Measurements from ENCODE around the gene PALLD.

PALLD gene

GRCh38 chr4:168572002-168572401 lies 75.2 kb downstream of the PALLD start:
- H3K27me3 Mint-ChIP-seq (ENCODE audit: low read depth), result no peaks in the 10 kb centered on the region

GRCh38 chr4:168573870-168574269 lies 77.0 kb downstream of the PALLD start:
- Mint-ChIP-seq H3K27me3 (ENCODE audit: low read depth) (no peaks in the 10 kb centered on the region), H3K27ac (no peak overlapping the region), H3K36me3 (ENCODE audit: low read depth) (no peaks in the 10 kb centered on the region), H3K9me3 (no peaks in the 10 kb centered on the region), H3K4me1 (peaks cover 41% of the 10 kb centered on the region), H3K4me3 (no peak overlapping the region)
- TF ChIP-seq CTCF (IDR thresholded peaks at IDR 0.05; ENCODE audit: unreplicated experiment in 3 of 3), result no peak

More at GRCh38 chr4:168572002-168572401, 75.2 kb downstream of the PALLD start:
- no peak overlapping the region for H3K4me3 Mint-ChIP-seq
- peaks cover 43% of the 10 kb centered on the region for H3K4me1 Mint-ChIP-seq
- TF ChIP-seq CTCF (IDR thresholded peaks at IDR 0.05; ENCODE audit: unreplicated experiment in 3 of 3), result no peak
- H3K9me3 Mint-ChIP-seq, result no peaks in the 10 kb centered on the region
- H3K36me3 Mint-ChIP-seq (ENCODE audit: low read depth), result no peaks in the 10 kb centered on the region
- no peak overlapping the region for H3K27ac Mint-ChIP-seq

- H3K27me3 Mint-ChIP-seq (ENCODE audit: low read depth), result no peaks in the 10 kb centered on the region
- no peaks in the 10 kb centered on the region for H3K36me3 Mint-ChIP-seq (ENCODE audit: low read depth)
- H3K27ac Mint-ChIP-seq, result no peak overlapping the region
- no peak overlapping the region for H3K4me3 Mint-ChIP-seq
- H3K4me1 Mint-ChIP-seq, result peaks cover 33% of the 10 kb centered on the region
- TF ChIP-seq CTCF (IDR thresholded peaks at IDR 0.05; ENCODE audit: unreplicated experiment in 3 of 3), result no peak
- peaks cover 3% of the 10 kb centered on the region for H3K9me3 Mint-ChIP-seq
These were observed 77.9 kb downstream of the PALLD start for GRCh38 chr4:168574581-168575295.

- H3K4me1 Mint-ChIP-seq, result peaks cover 25% of the 10 kb centered on the region
- H3K9me3 Mint-ChIP-seq, result peaks cover 4% of the 10 kb centered on the region
- no peaks in the 10 kb centered on the region for H3K36me3 Mint-ChIP-seq (ENCODE audit: low read depth)
- TF ChIP-seq CTCF (IDR thresholded peaks at IDR 0.05; ENCODE audit: unreplicated experiment in 3 of 3), result no peak
- H3K27ac Mint-ChIP-seq, result no peak overlapping the region
- H3K27me3 Mint-ChIP-seq (ENCODE audit: low read depth), result no peaks in the 10 kb centered on the region
- H3K4me3 Mint-ChIP-seq, result no peak overlapping the region
These were observed 78.6 kb downstream of the PALLD start for GRCh38 chr4:168575473-168575872.

- Mint-ChIP-seq H3K4me3 (no peak overlapping the region), H3K27ac (no peak overlapping the region), H3K4me1 (peaks cover 8% of the 10 kb centered on the region)
These were observed 80.8 kb downstream of the PALLD start for GRCh38 chr4:168577624-168578023.

More at GRCh38 chr4:168577624-168578023, 80.8 kb downstream of the PALLD start:
- no peaks in the 10 kb centered on the region for H3K27me3 Mint-ChIP-seq (ENCODE audit: low read depth)
- TF ChIP-seq CTCF (IDR thresholded peaks at IDR 0.05; ENCODE audit: unreplicated experiment in 3 of 3), result no peak
- H3K36me3 Mint-ChIP-seq (ENCODE audit: low read depth), result peaks cover 3% of the 10 kb centered on the region
- H3K9me3 Mint-ChIP-seq, result peaks cover 26% of the 10 kb centered on the region

All from nephron (organoid).